HG02642 (cell line): Measurements from ENCODE around the gene KPNA1.
A peak's percentile ranks its signal among the peaks of the same experiment; 100 is the strongest.
"Not testable (repeated sequence)": the region's sequence is repeated elsewhere in the genome, so short reads cannot be mapped to it uniquely, and the experiment has no call there.

ENCODE experiments used
- ATAC-seq: cut with Tn5 transposase; IDR thresholded peaks from one replicate; pipeline ENCODE4 v1.9.1; 2021; ENCODE audit warnings: mild to moderate bottlenecking; ENCODE audit not compliant: unreplicated experiment, poor library complexity

Gene KPNA1

GRCh38 chr3:122523317-122523716 is 8.6 kb upstream of the KPNA1 start:
- ATAC-seq = no peak

GRCh38 chr3:122520861-122521260 is 6.1 kb upstream of the KPNA1 start:
- no peak for ATAC-seq

GRCh38 chr3:122519693-122520092 is 5.0 kb upstream of the KPNA1 start:
- ATAC-seq = no peak

GRCh38 chr3:122516846-122517360 is 2.2 kb upstream of the KPNA1 start:
- no peak for ATAC-seq

- no peak for ATAC-seq
These were observed 1.1 kb upstream of the KPNA1 start for GRCh38 chr3:122515870-122516269.

- no peak for ATAC-seq
These were observed 305 bp upstream of the KPNA1 start for GRCh38 chr3:122515020-122515468.

GRCh38 chr3:122513386-122514122 is 1.2 kb downstream of the KPNA1 start:
- ATAC-seq = no peak

GRCh38 chr3:122512284-122512683 is 2.5 kb downstream of the KPNA1 start:
- no peak for ATAC-seq

GRCh38 chr3:122510878-122511535 is 3.7 kb downstream of the KPNA1 start:
- no peak for ATAC-seq

GRCh38 chr3:122508944-122509343 is 5.8 kb downstream of the KPNA1 start:
- ATAC-seq = not testable (repeated sequence)

GRCh38 chr3:122508135-122508914 is 6.4 kb downstream of the KPNA1 start:
- ATAC-seq = no peak

- no peak for ATAC-seq
These were observed 8.3 kb downstream of the KPNA1 start for GRCh38 chr3:122506450-122506849.

- ATAC-seq = no peak
These were observed 9.1 kb downstream of the KPNA1 start for GRCh38 chr3:122505676-122506075.

- no peak for ATAC-seq
These were observed 11.8 kb downstream of the KPNA1 start for GRCh38 chr3:122502941-122503340.

- no peak for ATAC-seq
These were observed 12.6 kb downstream of the KPNA1 start for GRCh38 chr3:122502139-122502538.

- not testable (repeated sequence) for ATAC-seq
These were observed 13.8 kb downstream of the KPNA1 start for GRCh38 chr3:122500964-122501363.

- no peak for ATAC-seq
These were observed 16.6 kb downstream of the KPNA1 start for GRCh38 chr3:122498152-122498551.

- ATAC-seq = peak; percentile 88
These were observed 17.3 kb downstream of the KPNA1 start for GRCh38 chr3:122497425-122497824.

- ATAC-seq = no peak
These were observed 18.2 kb downstream of the KPNA1 start for GRCh38 chr3:122496508-122496907.

- ATAC-seq = no peak
These were observed 21.4 kb downstream of the KPNA1 start for GRCh38 chr3:122493296-122493695.
